Activated CD8-positive, alpha-beta memory T cell treated with anti-CD3 and anti-CD28 coated beads, Interleukin-2, amount 50 U/mL, for 24 hours (primary cell): ENCODE results near the gene ENO4.

Experiments
- DNase-seq: peaks from one replicate; pipeline ENCODE4 v3.0.0-alpha.2; 2020; ENCODE audit errors: extremely low read depth

The ENO4 gene

GRCh38 chr10:116913695-116914094, 64.4 kb downstream of the ENO4 start:
- no peak for DNase-seq

- no peak for DNase-seq
These were observed 66.0 kb downstream of the ENO4 start for GRCh38 chr10:116915340-116915739.

GRCh38 chr10:116917481-116917880, 68.2 kb downstream of the ENO4 start:
- no peak for DNase-seq

GRCh38 chr10:116918583-116918982, 69.3 kb downstream of the ENO4 start:
- no peak for DNase-seq

- DNase-seq: no peak
These were observed 69.9 kb downstream of the ENO4 start for GRCh38 chr10:116919164-116919563.

- no peak for DNase-seq
These were observed 70.4 kb downstream of the ENO4 start for GRCh38 chr10:116919706-116920105.

- DNase-seq: no peak
These were observed 75.8 kb downstream of the ENO4 start for GRCh38 chr10:116925056-116925455.

- DNase-seq: no peak
These were observed 77.1 kb downstream of the ENO4 start for GRCh38 chr10:116926426-116926825.

- DNase-seq: no peak
These were observed 82.5 kb downstream of the ENO4 start for GRCh38 chr10:116931806-116932205.
